ENCODE data around the gene TMEM187.

The TMEM187 gene

DNA sequence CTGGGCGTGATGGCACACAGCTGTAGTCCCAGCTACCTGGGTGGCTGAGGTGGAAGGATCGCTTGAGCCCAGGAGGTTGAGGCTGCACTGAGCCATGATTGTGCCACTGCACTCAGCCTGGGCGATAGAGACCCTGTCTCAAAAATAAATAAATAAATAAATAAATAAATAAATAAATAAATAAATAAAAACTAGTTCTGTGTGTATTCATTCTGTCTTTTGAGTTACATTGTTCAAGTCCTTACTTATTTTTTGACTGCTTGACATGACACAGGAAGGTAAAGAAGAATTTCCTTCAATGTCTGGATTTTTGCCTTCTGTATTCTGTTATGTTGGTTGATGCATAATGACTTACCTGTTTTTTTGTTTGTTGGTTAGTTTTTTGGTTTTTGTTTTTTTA lies 35.5 kb upstream of the TMEM187 start:
- H3K9me3 ChIP-seq (ENCODE audit: control insufficient read depth, low read length) = no peaks in the 10 kb centered on the region
- no CpG with 5 or more reads among the region's 3 CpGs for WGBS, 2 experiments (ENCODE audit: insufficient coverage in 2 of 2)
- no peak overlapping the region for H3K27ac ChIP-seq (ENCODE audit: low read depth, low read length, severe bottlenecking)
- no peak overlapping the region for H3K4me3 ChIP-seq (ENCODE audit: extremely low read depth, insufficient read depth, low read length, poor library complexity, severe bottlenecking)
- peaks cover 10% of the 10 kb centered on the region for H3K36me3 ChIP-seq (ENCODE audit: control insufficient read depth, insufficient read depth, low read length)
- no peaks in the 10 kb centered on the region for H3K4me1 ChIP-seq (ENCODE audit: control insufficient read depth, insufficient read depth, low read length, poor library complexity, severe bottlenecking)

GRCh38 chrX:153938226-153938786 lies 34.2 kb upstream of the TMEM187 start:
- H3K9me3 ChIP-seq (ENCODE audit: control insufficient read depth, low read length) = no peaks in the 10 kb centered on the region
- no peak overlapping the region for H3K4me3 ChIP-seq (ENCODE audit: extremely low read depth, insufficient read depth, low read length, poor library complexity, severe bottlenecking)

GRCh38 chrX:153939573-153939972 lies 33.0 kb upstream of the TMEM187 start:
- 58% methylated on average over 3 of the region's 7 CpGs; no CpG with 5 or more reads in 1 of the 2 experiments for WGBS, 2 experiments (ENCODE audit: insufficient coverage in 2 of 2)

More at GRCh38 chrX:153938226-153938786, 34.2 kb upstream of the TMEM187 start:
- Histone ChIP-seq H3K36me3 (ENCODE audit: control insufficient read depth, insufficient read depth, low read length) (no peaks in the 10 kb centered on the region), H3K27ac (ENCODE audit: low read depth, low read length, severe bottlenecking) (no peak overlapping the region), H3K4me1 (ENCODE audit: control insufficient read depth, insufficient read depth, low read length, poor library complexity, severe bottlenecking) (no peaks in the 10 kb centered on the region)
- WGBS, 2 experiments (ENCODE audit: insufficient coverage in 2 of 2) = 92 to 94% methylated on average over 5 to 9 of the region's 10 CpGs

DNA sequence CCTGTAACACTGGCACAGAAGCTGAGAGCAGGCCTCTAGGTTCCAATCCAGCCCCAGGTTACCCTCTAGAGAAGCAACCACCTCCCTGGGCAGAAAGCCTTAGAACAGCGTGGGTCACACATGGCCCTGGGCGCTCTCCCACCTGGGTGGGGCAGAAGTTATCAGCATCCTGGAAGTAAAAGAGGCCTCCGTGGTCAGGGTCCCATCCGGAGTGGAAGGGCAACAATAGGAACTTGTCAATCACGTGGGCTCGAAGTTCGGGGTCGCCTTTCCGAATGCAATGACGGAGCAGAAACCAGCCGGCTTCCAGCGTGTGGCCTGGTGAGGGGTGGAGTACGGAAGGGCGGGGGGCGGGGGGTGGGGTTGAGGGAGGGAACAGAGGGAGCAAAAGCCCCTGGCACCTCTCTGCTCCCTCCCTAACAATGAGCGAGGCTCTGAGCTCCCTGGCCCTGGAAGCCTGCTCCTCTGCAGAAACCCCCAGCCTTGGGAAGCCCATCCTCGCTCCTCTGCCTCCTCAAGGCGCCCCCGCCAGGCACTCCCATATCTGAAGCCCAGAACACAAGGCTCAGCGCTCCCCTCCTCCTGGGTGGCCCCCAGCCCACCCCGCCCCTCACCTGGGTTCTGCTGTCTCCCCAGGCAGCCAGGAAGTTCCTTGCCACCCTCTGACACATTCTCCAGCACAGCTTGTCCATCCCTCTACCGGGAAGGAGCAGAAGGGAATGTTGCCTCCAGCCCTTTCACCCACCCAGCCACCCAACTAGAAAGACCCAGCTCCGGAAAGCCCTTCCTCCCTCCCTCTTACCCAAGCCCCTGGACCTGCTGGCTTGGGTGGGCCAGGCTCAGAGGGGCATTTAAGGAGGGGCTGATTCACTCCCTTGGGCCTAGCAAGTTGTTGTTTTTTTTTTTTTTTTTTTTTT lies 31.0 kb upstream of the TMEM187 start:
- Histone ChIP-seq H3K4me1 (ENCODE audit: control insufficient read depth, insufficient read depth, low read length, poor library complexity, severe bottlenecking) (no peaks in the 10 kb centered on the region), H3K27ac (ENCODE audit: low read depth, low read length, severe bottlenecking) (no peak overlapping the region), H3K36me3 (ENCODE audit: control insufficient read depth, insufficient read depth, low read length) (no peaks in the 10 kb centered on the region), H3K9me3 (ENCODE audit: control insufficient read depth, low read length) (no peaks in the 10 kb centered on the region), H3K4me3 (ENCODE audit: extremely low read depth, insufficient read depth, low read length, poor library complexity, severe bottlenecking) (no peak overlapping the region)
- 19 to 67% methylated on average over 1 to 5 of the region's 23 CpGs for WGBS, 2 experiments (ENCODE audit: insufficient coverage in 2 of 2)

More at GRCh38 chrX:153939573-153939972, 33.0 kb upstream of the TMEM187 start:
- Histone ChIP-seq H3K9me3 (ENCODE audit: control insufficient read depth, low read length) (no peaks in the 10 kb centered on the region), H3K36me3 (ENCODE audit: control insufficient read depth, insufficient read depth, low read length) (no peaks in the 10 kb centered on the region), H3K27ac (ENCODE audit: low read depth, low read length, severe bottlenecking) (no peak overlapping the region), H3K4me3 (ENCODE audit: extremely low read depth, insufficient read depth, low read length, poor library complexity, severe bottlenecking) (no peak overlapping the region), H3K4me1 (ENCODE audit: control insufficient read depth, insufficient read depth, low read length, poor library complexity, severe bottlenecking) (no peaks in the 10 kb centered on the region)

GRCh38 chrX:153944140-153944799 lies 28.3 kb upstream of the TMEM187 start, which contains the start of gene RENBP:
TSS of gene RENBP (minus strand) at chrX:153944643. CDS start at chrX:153944610, 33 bp downstream.
- WGBS, 2 experiments (ENCODE audit: insufficient coverage in 2 of 2) = 62 to 77% methylated on average over 9 to 13 of the region's 31 CpGs
- Histone ChIP-seq H3K9me3 (ENCODE audit: control insufficient read depth, low read length) (no peaks in the 10 kb centered on the region), H3K4me1 (ENCODE audit: control insufficient read depth, insufficient read depth, low read length, poor library complexity, severe bottlenecking) (peaks cover 7% of the 10 kb centered on the region), H3K36me3 (ENCODE audit: control insufficient read depth, insufficient read depth, low read length) (no peaks in the 10 kb centered on the region), H3K27ac (ENCODE audit: low read depth, low read length, severe bottlenecking) (no peak within 1 kb of the TSS), H3K4me3 (ENCODE audit: extremely low read depth, insufficient read depth, low read length, poor library complexity, severe bottlenecking) (peak within 1 kb of the TSS; percentile 5)

- Histone ChIP-seq H3K9me3 (ENCODE audit: control insufficient read depth, low read length) (no peaks in the 10 kb centered on the region), H3K36me3 (ENCODE audit: control insufficient read depth, insufficient read depth, low read length) (peaks cover 3% of the 10 kb centered on the region), H3K27ac (ENCODE audit: low read depth, low read length, severe bottlenecking) (no peak overlapping the region), H3K4me3 (ENCODE audit: extremely low read depth, insufficient read depth, low read length, poor library complexity, severe bottlenecking) (no peak overlapping the region), H3K4me1 (ENCODE audit: control insufficient read depth, insufficient read depth, low read length, poor library complexity, severe bottlenecking) (peaks cover 12% of the 10 kb centered on the region)
- WGBS, 2 experiments (ENCODE audit: insufficient coverage in 2 of 2) = no CpG with 5 or more reads among the region's 6 CpGs
Measured at GRCh38 chrX:153944800-153945150, 27.8 kb upstream of the TMEM187 start.

DNA sequence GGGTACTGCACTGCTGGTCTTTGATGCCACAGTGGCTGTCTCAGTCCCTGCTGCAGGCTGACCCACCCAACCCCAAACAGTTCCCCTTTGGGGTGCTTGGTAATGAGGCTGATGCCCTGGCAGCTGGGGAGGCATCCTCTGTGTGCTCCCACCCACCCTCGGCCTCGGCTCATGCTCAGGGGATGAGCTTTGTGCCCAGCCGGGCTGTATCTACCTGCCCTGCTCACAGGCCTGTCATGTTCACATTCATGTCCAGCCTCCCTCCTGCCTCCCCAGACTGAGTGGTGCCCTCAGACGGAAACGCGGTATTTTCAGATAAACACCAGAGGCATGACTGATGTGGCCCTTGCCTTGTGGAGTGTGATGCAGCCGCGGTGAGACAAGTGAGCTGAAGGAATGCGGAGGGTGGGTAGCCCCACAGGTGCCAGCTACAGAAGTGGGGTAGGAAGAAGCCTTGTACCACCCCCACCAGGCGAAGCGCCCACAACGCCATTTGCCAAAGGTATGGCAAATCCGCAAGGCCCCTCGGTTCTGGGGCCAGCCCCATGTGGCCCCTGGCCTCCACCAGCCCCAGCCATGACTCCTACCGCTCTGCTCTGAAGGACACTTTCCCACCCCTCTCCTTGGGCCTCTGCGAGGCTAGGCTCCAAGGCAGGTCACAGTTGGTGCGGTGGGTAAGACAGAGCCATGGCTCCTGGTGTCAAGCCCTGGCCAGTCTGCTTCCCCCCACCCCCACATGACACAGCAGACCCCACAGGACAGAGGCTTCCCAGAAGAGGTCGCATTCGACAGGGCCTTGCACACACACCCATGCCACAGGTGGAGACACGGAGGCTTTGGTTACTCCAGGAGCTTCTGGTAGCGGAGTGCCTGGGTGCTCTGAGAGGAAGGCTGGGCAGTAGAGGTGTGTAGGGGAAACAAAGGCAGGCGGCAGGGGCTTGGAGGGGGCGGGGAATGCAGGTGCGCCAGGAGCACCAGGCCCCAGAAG lies 26.3 kb upstream of the TMEM187 start:
- H3K4me1 ChIP-seq (ENCODE audit: control insufficient read depth, insufficient read depth, low read length, poor library complexity, severe bottlenecking) = peaks cover 19% of the 10 kb centered on the region
- no peaks in the 10 kb centered on the region for H3K9me3 ChIP-seq (ENCODE audit: control insufficient read depth, low read length)
- no peak overlapping the region for H3K4me3 ChIP-seq (ENCODE audit: extremely low read depth, insufficient read depth, low read length, poor library complexity, severe bottlenecking)
- H3K27ac ChIP-seq (ENCODE audit: low read depth, low read length, severe bottlenecking) = no peak overlapping the region
- peaks cover 18% of the 10 kb centered on the region for H3K36me3 ChIP-seq (ENCODE audit: control insufficient read depth, insufficient read depth, low read length)
- WGBS, 2 experiments (ENCODE audit: insufficient coverage in 2 of 2) = 93 to 97% methylated on average over 3 to 7 of the region's 24 CpGs

DNA sequence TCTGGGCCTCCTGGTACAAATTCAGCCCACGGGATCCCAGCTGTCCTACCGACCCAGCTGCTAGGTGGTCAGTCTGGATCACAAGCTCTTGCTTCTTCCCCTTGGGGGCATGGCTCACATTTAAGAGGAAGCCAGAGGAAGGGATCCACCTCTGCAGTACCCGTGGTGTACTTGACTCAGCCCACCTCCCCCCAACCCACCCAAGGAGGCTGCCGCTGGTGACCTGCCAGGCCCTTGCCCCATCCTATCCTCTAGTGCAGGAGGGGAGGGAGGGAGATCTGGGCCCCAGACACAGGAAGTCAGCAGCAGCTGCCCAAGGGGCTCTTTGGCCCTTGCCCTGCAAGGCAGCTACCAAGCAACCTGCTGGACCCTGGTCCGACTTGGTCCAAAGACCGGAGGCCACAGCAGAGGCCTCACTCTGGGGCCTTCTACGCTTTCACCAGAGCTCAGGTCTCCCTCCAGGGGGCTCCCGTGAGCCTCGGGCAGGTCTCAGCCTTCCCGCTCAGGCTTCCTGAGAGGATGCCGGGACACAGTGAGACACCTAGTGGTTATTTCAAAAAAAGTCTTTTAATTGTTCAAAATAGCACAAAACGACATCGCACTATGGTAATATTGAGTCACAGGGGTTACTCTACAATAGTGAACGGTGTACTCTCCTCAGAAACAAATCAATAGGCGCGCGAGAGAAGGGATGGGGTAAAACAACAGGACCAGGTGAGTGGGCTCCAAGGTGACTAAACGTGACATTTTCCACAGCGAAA lies 25.4 kb upstream of the TMEM187 start:
- peak overlapping the region; percentile 80 for H3K27ac ChIP-seq (ENCODE audit: low read depth, low read length, severe bottlenecking)
- no peaks in the 10 kb centered on the region for H3K9me3 ChIP-seq (ENCODE audit: control insufficient read depth, low read length)
- 20 to 92% methylated on average over 1 to 2 of the region's 19 CpGs for WGBS, 2 experiments (ENCODE audit: insufficient coverage in 2 of 2)

GRCh38 chrX:153948002-153948466 lies 24.5 kb upstream of the TMEM187 start:
- Histone ChIP-seq H3K9me3 (ENCODE audit: control insufficient read depth, low read length) (no peaks in the 10 kb centered on the region), H3K27ac (ENCODE audit: low read depth, low read length, severe bottlenecking) (peak overlapping the region; percentile 80), H3K4me1 (ENCODE audit: control insufficient read depth, insufficient read depth, low read length, poor library complexity, severe bottlenecking) (peaks cover 19% of the 10 kb centered on the region), H3K36me3 (ENCODE audit: control insufficient read depth, insufficient read depth, low read length) (peaks cover 36% of the 10 kb centered on the region), H3K4me3 (ENCODE audit: extremely low read depth, insufficient read depth, low read length, poor library complexity, severe bottlenecking) (no peak overlapping the region)
- WGBS, 2 experiments (ENCODE audit: insufficient coverage in 2 of 2) = 43% methylated on average over 4 of the region's 10 CpGs; no CpG with 5 or more reads in 1 of the 2 experiments

More for the DNA sequence above, 25.4 kb upstream of the TMEM187 start:
- peaks cover 19% of the 10 kb centered on the region for H3K4me1 ChIP-seq (ENCODE audit: control insufficient read depth, insufficient read depth, low read length, poor library complexity, severe bottlenecking)
- no peak overlapping the region for H3K4me3 ChIP-seq (ENCODE audit: extremely low read depth, insufficient read depth, low read length, poor library complexity, severe bottlenecking)
- peaks cover 27% of the 10 kb centered on the region for H3K36me3 ChIP-seq (ENCODE audit: control insufficient read depth, insufficient read depth, low read length)

All from mesodermal cell (in vitro differentiated cells).